ENCODE measurements around the gene BICC1.

Gene BICC1

DNA sequence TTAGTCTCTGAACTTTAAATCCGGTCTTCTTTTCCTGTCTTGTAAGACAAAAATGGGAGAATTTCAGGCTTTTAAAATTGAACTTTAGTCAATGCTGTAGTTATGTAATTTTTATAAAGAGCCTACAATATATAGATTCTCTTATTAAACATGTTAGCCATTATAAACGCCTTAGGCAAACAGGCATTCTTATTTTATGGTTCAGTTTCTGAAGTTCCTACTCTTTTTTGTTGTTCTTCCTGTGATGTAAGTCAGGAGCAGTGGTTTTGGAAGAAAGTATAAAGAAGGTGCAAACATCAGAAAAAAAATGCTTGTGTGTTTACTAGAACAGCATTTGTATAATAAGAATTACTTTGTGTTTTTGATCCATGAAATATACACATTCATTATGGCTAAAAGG, 41.6 kb downstream of the BICC1 start:
- no peak for DNase-seq
- intact Hi-C loops (cut with DNase I): no loop called here

DNA sequence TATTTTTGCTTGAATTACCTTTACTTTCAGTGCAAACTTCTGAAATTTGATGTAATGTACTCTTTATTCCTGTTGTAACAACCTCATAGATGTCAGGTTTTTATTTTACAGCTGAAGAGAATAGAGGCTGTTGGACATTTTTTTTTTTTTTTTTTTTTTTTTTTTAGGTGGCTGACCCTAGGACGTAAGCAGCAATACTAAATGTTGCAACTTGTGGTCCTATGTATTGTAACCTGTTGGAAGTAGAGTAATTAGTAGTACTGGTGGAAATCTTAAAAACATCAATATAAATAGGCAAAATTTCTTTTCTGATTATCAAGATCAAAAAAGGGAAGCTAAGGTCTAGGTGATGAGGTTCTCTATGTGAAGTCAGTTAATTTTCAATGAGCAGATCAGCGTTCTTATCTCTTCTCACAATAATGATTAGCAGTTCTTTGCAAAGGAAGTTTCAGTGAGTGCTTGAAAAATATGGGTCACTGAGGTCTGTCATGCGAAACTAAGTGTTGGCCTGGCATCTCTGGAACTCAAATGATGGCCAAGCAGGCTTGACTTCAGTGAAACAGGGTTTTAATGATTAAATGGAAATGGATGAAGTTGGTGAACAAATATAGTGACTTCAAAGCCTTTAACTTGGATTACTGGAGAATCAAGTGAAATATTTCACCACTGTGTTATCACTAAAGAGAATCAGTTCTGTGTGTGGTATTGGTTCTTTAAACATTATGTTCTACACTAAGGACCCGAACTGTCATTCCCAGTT, 42.7 kb downstream of the BICC1 start:
- DNase-seq: no peak
- intact Hi-C loops (cut with DNase I): no loop called here

DNA sequence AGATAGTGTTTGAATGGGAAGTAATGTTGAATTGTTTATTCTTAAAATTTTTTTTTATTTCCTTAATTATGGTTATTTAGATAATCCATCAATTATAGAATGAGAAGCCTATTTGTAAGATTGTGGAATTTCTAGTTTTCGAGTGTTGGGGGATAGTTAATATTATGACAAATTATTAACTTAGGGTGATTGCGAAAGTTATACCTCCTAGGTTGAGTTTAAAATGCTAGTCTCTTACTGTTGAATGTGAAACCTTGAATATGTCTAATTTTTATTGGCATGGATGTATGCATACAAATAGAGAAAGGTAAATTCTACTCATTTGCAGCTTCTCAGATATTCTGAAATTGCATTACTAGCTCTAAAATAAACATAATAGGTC, 43.2 kb downstream of the BICC1 start:
- intact Hi-C loops (cut with DNase I): no loop called here
- no peak for DNase-seq

DNA sequence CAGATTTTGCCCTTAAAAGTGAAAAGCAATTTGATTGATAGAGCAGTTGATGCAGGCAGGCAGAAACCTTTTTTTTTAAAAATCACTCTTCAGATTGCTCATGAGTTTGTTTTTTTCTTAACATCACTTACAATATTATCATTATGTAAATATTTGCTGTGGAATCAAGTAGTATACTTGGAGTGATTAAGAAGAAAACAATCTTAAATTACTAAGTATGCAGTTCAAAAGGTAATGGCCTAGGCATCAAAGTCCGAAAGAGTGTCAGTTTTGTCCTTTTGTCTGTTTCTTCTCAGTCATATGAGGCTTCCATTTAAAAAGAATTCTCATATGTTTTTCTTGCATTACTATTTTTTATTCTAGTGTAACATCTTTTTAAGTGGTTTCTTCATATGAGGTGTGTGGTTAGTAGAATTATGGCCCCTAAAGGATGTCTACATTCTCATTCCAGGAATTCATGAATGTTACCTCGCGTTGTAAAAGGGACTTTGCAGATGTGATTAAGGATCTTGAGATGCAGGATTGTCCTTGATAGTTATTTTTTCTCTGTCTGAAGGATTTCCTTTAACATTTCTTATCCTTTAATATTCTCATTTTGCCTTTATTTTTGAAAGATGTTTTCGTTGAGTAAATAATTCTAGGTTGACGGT, 44.0 kb downstream of the BICC1 start:
- intact Hi-C loops (cut with DNase I): no loop called here
- no peak for DNase-seq

DNA sequence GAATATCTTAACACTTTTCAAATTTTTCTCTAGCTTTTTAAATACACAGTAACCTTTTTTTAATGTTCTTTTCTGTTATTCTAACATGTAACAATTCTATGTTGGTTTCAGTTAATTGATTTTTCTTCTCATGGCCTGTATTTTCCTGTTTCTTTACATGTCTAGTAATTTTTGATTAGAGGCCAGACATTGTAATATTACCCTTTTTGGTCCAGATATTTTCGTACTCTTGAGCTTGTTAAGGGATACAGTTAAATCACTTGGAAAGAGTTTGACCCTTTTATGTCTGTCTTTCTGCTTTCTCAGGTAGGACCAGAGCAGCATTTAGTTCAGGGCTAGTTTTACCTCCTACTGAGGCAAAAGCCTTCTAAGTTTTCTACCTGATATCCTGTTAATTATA, 45.0 kb downstream of the BICC1 start:
- DNase-seq: no peak
- intact Hi-C loops (cut with DNase I): no loop called here

DNA sequence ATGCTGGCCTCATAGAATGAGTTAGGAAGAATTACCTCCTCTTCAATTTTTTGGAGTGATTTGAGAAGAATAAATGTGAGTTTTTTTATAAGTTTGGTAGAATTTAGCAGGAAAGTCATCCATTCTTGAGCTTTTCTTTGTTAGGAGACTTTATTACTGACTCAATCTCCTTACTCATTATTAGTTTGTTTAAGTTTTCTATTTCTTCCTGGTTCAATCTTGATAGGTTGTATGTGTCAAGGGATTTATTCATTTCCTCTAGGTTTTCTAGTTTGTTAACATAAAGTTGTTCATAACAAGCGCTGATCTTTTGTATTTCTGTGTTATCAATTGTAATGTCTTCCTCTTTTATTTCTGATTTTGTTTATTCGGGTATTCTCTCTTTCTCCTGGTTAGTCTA, 47.4 kb downstream of the BICC1 start:
- intact Hi-C loops (cut with DNase I): no loop called here
- DNase-seq: no peak

DNA sequence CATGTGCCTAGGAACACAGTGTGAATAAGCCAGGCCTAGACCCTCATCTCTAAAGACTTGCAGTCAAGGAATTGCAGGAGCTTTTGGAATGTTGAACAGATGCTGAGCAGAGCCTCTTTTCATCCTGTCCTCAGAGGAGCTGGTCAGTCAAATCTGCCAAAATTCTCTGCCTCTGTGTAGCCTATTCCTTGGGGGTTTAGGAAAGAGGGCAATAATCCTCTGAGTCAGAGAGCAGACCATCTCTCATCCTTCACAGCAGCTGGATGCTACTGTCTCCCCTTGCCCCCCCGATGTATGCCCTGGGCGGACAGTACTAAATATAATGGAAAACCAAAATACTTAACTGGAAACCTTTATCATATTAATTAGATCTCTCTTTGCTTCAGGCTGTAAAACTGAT, 52.6 kb downstream of the BICC1 start:
- intact Hi-C loops (cut with DNase I): no loop called here

DNA sequence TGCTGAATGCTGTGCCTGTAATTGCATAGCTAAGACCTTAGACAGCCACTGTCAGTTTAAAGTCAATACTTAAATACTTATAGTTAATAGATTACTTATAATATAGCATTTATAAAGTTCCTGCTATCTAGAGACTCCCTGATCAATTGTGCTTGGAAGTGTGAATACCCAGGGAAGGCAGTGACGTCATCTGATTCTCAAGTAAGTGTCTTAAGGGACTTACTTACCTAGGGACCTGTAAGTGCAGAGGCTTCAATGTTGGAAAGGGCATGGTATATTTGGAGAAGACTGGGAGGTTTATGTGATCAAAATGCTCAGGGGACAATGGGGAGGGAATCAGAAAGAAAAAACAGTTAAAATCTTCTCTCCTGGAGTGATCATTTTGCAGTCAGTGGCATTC, 55.0 kb downstream of the BICC1 start:
- DNase-seq: no peak
- intact Hi-C loops (cut with DNase I): no loop called here

More for the DNA sequence above, 52.6 kb downstream of the BICC1 start:
- DNase-seq: no peak

DNA sequence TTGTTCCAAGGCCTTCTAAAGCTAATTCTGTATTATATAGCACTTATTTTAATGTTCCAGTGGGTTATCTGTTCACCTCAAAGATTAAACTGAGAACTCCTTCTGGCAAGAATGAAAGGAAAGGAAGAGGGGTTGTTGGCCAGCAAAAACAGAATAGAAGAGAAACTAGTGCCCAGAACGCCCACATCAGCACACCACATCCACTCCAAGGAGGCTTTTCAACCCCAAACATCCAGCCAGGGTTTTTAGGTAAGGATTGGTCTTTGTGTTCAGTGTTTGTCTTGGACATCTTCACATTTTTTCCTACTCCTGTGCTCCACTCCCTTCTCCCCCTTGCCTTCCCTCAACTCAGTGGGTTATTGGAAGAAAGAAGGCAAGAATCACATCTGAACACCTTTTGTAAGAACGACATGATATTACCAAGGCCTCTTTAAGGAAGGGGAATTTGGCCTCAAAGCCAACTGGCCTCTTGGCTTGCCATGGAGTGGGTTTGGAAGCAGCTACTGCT, 55.8 kb downstream of the BICC1 start:
- no peak for DNase-seq
- intact Hi-C loops (cut with DNase I): no loop called here

DNA sequence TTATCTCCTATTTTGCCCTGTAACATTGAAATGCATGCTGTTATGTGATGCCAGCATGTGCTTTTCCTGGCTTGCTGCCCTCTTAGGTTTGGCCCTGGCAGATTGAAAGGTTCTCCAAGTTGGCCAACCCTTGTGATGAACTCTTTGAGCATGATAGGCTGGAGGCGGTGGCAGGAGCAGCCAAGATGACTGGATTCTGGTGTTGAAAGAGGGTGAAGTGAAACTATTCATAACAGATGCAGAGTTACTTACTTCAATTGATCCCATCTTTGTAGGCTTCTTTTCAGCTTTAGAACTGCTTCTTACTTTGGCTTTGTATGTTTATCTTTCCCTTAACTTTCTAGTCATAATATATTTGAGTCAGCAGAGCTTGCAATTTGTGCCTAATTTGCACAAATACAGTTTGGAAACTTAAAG, 57.6 kb downstream of the BICC1 start:
- DNase-seq: no peak
- intact Hi-C loops (cut with DNase I): no loop called here

DNA sequence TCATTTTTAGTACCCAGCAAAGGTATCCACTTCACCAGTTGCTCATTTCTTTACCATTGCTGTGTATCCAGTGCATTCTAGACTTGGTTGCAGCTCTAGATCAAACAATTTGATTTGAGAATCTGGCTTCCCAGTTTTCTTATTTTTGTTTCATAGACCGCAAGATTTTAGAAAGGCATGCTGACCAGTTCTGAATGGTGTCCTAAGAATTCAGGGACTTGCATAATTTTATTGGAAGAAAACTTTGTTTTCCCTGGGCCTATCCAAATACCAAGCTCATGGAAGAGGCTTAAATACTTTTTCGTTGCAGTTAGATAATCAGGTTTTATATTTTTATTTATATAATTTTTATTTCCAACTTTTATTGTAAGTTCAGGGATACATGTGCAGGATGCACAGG, 58.3 kb downstream of the BICC1 start:
- no peak for DNase-seq
- intact Hi-C loops (cut with DNase I): no loop called here

DNA sequence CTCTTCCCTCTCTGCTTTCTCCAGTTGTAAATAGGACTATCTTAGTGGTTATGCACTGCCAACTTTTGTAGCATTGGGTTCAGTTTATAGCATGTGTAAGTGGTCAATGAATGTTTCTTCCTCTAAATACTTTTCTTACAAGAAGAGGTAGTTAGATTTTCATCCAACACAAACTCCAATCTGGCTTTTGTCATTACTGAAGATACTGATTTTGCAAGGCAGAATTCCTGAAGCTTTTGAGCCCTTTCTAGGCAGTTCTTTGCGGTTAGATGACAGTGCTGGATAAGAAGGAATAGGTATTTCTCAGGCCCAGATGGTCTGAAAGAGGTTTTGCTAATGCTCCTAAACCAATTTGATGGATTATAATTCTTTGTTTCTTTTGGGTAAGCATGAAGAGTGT, 60.5 kb downstream of the BICC1 start:
- intact Hi-C loops (cut with DNase I): no loop called here
- DNase-seq: no peak

DNA sequence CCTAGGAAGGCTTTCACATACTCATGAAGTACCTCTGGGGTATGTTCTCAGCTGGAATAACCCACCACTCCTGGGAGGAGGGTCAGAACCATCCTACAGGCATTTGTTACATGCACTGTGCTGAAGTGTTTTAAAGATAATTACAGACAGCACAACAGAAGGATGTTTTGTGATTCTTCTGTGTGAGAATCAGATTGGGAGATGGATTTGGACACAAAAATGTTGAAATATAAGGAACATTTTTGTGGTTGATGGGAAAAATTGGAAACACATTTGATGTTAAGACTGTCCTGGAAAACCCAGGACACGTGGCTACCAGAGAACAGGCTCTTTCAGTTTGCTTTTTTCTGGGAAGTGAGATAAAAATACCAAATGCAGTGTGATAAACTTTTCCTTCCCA, 61.4 kb downstream of the BICC1 start:
- no peak for DNase-seq
- intact Hi-C loops (cut with DNase I): no loop called here

DNA sequence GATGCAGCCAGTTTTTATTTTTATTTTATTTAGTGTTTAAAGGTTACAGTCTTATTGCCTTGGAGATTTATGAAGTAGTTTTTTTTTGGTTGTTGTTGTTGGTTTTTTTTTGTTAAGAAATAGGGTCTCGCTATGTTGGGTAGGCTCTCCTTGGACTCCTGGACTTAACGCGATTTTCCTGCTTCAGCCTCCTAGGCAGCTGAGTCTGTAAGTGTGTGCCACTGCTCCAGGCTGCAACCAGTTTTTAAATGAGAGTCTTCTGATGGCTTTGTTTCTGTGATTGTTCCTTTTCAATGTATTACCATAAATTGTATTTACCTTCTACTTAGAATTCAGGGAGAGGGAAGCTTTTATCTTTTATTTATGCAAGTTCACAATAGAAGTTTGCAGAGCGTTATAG, 62.8 kb downstream of the BICC1 start:
- intact Hi-C loops (cut with DNase I): no loop called here
- no peak for DNase-seq

DNA sequence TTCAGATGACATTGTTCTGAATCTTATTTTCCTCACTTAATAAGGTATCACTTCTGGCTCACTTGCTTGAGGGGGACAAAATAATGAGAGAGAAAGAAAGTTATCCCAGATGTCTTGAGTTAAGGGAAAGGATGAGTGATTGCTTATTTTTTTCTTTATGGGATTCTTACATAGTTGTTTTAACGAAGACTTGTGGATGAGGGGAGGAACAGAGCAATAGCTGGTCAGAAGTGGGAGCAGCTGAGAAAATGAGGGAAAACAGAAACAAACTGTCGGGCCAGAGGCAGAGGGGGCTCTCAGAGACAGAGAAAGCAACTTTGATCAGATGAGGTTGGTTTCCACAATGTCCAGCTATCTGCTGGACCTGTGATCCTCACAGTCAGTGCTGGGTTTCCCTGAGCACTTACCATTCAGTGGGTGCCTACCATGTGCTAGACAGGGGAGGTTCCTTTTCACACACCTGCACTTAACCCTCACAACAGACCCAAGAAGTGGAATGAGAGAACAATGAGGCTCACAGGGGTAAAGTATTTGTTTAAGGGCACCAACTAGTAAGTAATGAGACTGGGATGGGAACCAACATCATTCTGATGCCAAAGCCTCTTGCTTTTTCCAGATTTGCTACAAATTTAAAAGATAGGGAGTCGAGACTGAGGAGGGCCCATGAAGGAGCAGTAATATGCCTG, 64.2 kb downstream of the BICC1 start:
- DNase-seq: no peak
- intact Hi-C loops (cut with DNase I): no loop called here

DNA sequence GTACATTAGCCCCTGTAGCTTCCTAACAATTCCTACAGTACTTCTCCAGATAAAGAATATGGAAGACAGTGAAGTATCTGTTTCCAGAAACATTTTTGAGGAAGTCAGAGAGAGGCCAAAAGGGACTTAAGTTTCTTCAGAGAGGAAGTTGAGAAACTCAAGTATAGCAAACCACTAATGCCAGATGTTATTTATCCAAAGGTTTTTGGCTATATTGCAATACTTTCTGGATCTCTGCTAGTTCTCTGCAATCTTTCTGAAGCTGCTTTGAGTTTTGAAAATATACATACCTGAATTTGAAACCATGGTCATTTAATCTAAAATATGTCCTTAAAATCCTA, 64.7 kb downstream of the BICC1 start:
- intact Hi-C loops (cut with DNase I): no loop called here
- no peak for DNase-seq

DNA sequence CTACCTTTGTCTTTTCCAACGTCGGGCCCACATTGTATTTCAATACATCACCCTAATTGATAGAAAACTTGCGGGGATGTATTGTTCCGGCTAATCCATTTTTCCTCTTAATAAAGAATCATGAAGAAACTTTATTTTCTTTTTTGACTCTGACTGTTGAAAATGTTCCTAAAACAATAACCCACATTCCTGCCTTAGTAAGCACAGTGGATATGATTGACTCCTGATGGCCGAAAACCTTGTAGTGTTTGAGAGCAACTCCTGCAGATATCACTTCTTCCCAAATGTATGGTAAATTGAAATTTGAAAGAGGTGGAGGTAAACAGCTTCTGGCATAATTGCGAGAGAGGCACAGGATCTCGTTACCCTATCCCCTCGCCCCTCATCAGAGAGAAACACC, 65.7 kb downstream of the BICC1 start:
- no peak for DNase-seq
- intact Hi-C loops (cut with DNase I): no loop called here

DNA sequence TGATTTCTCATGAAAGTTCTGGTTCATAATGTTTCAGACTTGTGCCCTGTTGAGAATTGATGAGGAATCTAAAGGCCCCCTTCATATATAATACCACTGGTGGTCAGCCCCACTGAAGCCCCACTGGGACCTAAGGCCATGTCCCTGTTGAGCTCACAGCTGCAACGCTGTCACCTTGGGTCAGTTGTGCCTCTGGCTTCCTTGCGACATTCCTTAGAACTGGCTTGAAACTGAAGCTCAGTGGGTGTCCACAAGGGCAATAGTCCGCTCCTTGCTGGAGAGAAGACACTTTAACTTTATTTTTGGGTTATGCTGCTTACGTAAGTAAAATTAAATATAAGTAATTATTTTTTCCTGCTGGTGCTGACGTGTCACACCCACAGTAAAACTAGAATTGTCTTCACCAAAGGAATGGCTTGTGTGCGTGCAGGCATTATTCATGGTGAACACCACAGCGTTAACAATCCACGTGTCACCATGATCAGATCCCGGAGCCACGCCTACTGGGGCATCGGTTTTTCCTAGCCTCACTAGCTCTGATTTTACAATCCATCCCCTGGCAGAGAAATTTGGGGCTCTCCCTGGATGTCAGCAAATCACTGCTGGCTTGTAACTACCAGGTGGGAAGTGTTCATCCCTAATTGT, 66.5 kb downstream of the BICC1 start:
- intact Hi-C loops (cut with DNase I): no loop called here
- DNase-seq: peak in 18 of 42 donors; percentile 10 to 65 (median 26)

DNA sequence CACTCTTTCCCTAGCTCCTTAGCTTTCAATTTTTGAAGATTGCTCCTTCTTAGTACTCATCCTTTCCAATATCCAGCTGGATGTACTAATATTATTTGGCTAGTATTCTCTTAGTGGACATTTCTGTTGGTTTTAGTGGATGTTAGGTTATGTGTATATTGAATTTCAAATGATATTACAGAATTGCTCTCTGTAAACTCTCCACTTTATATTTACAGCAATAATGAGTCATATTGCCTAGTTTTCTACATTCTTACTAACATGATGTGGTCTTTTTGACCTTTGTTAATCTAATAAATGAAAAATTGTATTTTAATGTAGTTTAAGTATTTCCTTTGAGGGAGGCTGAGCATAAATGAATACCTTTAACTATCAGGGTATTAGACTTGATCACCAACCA, 69.4 kb downstream of the BICC1 start:
- DNase-seq: no peak
- intact Hi-C loops (cut with DNase I): no loop called here

DNA sequence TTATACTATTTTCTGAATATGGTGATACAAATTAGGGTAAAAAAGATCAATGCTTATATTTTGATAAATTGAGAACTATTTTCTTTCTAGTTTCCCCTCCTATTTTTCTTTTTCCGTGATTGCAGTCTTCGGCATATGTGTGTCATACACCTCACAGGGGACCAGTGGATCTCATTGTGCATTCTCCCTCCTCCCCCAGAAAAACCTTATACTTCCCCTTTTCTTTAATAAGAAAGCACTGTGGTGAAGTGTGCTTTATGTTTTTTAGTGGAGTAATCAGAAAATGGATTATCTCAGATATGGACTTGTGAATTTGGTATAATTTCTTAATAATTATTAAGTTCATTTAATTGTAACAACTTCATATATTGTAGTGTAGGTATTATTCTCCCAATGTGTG, 72.8 kb downstream of the BICC1 start:
- intact Hi-C loops (cut with DNase I): no loop called here
- no peak for DNase-seq

All from head of caudate nucleus (tissue), 42 donors.